ENCODE measurements around the gene GALM.

GALM gene

DNA sequence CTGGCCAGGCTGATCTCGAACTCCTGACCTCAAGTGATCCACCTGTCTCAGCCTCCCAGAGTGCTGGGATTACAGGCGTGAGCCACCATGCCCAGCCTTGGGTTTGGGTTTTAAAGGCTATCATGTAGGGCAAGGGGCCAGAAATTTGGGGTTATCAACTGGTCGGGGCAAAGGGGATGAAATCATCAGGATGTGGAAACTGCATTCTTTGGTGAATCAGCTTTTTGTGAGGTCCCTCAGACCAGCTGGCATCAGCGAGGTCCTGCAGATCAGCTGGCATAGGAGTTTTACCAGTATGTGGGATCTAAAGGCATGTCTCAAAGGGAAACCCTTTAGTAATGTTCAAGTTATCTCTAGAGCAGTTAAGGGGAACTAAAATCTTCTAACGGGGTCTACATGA is 105.7 kb downstream of the GALM start:
- DNase-seq (ENCODE audit: low spot score), result no peak

DNA sequence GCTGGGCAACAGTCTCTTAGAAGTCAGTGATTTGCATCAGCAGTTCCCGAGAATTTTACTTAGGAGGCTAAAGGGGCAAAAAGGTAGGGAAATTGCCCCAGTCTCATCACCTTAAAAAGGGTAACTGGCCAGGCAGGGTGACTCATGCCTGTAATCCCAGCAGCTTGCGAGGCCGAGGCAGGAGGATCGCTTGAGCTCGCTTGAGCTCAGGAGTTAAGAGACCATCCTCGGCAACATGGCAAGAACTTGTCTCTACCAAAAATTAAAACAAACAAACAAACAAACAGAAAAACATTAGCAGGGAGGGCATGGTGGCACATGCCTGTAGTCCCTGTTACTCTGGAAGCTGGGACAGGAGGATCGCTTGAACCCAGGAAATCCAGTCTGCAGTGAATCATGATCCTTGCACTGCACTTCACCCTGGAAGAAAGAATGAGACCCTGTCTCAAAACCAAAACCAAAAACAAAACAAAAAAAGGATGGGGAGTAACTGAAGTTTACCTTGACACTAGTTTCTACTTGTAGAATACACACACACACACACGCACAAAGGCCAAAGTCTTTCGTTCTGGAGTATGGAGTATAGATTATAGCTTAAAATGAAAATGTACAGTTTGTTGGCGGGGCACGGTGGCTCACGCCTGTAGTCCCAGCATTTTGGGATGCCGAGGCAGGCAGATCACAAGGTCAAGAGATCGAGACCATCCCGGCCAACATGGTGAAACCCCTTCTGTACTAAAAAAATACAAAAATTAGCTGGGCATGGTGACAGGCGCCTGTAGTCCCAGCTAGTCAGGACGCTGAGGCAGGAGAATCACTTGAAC is 109.4 kb downstream of the GALM start:
- no peak for DNase-seq (ENCODE audit: low spot score)

DNA sequence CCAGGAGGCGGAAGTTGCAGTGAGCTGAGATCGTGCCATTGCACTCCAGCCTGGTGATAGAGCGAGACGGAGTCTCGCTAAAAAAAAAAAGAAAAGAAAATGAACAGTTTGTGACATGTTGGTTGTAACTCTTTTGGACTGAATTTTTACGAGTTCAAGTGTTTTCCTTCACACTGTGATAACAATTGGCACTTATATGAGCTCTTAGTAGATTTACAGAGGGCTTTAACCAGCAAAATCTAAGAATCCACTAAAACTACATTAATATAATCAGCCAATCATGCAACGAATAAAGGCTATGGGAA is 110.0 kb downstream of the GALM start:
- DNase-seq (ENCODE audit: low spot score), result no peak

DNA sequence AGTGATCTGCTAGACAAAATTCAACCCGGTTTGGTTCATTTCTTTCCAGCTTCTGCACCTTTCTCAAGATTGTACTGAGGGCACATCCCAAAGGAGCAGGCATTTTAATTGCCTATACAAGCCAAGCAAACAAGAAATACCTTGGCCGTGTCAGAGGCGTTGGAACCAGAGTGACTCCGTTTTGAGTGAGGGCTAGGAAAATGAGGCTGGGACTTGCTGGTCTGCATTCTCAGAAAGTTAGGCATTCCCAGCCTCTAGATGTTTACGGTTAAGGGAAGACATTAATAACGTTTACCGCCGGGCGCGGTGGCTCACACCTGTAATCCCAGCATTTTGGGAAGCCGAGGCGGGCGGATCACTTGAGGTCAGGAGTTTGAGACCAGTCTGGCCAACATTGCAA is 110.6 kb downstream of the GALM start:
- no peak for DNase-seq (ENCODE audit: low spot score)

DNA sequence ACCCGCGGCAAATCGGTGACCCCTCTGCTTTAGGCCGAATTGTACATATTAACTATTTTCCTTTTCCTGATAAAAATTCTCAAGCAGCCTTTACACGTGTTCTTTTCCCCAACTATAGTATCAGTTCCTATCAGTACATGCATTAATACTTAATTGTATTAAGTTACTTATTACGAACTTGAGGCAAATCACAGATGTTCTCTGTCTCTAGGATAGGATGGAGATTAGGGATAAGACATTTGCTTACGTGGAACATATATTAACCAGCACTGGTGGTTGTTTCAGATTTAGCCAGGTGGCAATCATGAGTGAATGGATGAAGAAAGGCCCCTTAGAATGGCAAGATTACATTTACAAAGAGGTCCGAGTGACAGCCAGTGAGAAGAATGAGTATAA is 112.8 kb downstream of the GALM start:
- no peak for DNase-seq (ENCODE audit: low spot score)

DNA sequence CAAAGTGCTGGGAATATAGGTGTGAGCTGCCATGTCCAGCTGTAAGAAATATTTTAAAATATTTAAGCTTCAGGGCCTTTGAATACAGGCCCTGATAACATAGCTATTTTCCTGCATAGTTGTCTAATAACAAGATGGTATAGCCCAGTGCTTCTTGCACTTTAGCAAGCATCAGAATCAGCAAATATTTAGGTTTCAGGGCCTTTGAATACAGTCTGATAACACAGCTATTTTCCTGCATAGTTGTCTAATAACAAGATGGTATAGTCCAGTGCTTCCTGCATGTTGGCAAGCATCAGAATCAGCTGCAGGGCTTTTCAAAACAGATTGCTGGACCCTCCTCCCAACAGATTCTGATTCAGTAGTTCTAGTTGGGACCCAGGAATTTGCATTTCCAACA is 117.7 kb downstream of the GALM start:
- DNase-seq (ENCODE audit: low spot score), result no peak
